Tibial nerve (tissue), 3 donors: ENCODE results near the gene NTRK3.

Source experiments
- POLR2A ChIP-seq, 2 donors: fragments of 450-650 bp; IDR thresholded peaks; one replicate each; pipeline ENCODE4 v1.6.1; 2017; ENCODE audit warnings: antibody characterized with exemption in 2 of 2, mild to moderate bottlenecking in 2 of 2, moderate library complexity in 2 of 2
- TF ChIP-seq, protein P1 (sequence below), 5 experiments: fragments of 200-600 bp in 3 of 5; fragments of 450-650 bp in 2 of 5; sonication (generic) in 3 of 5; IDR thresholded peaks; one replicate each; pipeline ENCODE4 v1.5.1; 2016 to 2019; ENCODE audit warnings: antibody characterized with exemption in 5 of 5, mild to moderate bottlenecking in 3 of 5, moderate library complexity in 2 of 5

DNA sequence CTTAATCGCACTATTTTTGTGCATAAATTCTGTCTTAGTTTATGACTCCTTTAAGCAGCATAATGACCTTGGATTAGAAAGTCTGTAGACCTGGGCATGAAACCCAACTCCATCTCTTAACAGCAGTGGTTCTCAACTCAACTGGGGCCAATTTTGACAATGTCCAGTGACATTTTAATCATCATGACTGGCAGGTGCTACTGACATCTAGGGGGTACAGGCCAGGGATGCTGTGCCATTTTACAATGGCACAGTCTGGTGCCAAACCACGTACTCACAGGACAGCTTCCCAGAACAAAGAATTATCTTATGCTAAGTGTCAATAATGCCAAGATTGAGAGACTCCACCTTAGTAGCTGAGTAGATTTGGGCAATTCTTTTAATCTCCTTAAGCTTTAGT, 405.0 kb downstream of the NTRK3 start:
- TF ChIP-seq, protein P1, sequence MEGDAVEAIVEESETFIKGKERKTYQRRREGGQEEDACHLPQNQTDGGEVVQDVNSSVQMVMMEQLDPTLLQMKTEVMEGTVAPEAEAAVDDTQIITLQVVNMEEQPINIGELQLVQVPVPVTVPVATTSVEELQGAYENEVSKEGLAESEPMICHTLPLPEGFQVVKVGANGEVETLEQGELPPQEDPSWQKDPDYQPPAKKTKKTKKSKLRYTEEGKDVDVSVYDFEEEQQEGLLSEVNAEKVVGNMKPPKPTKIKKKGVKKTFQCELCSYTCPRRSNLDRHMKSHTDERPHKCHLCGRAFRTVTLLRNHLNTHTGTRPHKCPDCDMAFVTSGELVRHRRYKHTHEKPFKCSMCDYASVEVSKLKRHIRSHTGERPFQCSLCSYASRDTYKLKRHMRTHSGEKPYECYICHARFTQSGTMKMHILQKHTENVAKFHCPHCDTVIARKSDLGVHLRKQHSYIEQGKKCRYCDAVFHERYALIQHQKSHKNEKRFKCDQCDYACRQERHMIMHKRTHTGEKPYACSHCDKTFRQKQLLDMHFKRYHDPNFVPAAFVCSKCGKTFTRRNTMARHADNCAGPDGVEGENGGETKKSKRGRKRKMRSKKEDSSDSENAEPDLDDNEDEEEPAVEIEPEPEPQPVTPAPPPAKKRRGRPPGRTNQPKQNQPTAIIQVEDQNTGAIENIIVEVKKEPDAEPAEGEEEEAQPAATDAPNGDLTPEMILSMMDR (IDR thresholded peaks at IDR 0.05) = no peak
- TF ChIP-seq POLR2A (IDR thresholded peaks at IDR 0.05) = no peak
